Kidney (tissue), 14 donors: ENCODE measurements around the gene SRM. TPM values are rescaled to one million over a fixed set of nuclear protein-coding genes. Genes with fewer than 3 reads are reported as not detected.
A peak's percentile ranks its signal among the peaks of the same experiment; 100 is the strongest.
"Not testable (repeated sequence)": the region's sequence is repeated elsewhere in the genome, so short reads cannot be mapped to it uniquely, and the experiment has no call there.

ENCODE experiments used
- DNase-seq, 5 donors: peaks; one replicate each; pipeline ENCODE4 v3.0.0-alpha.2; 2013 to 2020
- FAIRE-seq: peaks from 2 replicates; lab custom pipeline; 2012; peaks lifted over from hg19 to GRCh38; lab: Jason Lieb, UNC
- H3K27ac ChIP-seq, 2 donors: one replicate each; pipeline ENCODE4 v1.7.0; 2013; ENCODE audit warnings: low read depth in 2 of 2, low read length in 2 of 2, inconsistent platforms in 1 of 2
- H3K27me3 ChIP-seq: one replicate; pipeline ENCODE4 v1.7.1; 2013; ENCODE audit warnings: low read length, inconsistent platforms; ENCODE audit not compliant: control insufficient read depth, insufficient read depth
- H3K36me3 ChIP-seq, 3 donors: one replicate each; pipeline versions ENCODE4 v1.7.0 to v1.7.1; 2013; ENCODE audit warnings: low read length in 3 of 3, control low read depth in 1 of 3, inconsistent platforms in 1 of 3; ENCODE audit not compliant: insufficient read depth in 3 of 3, control insufficient read depth in 2 of 3
- H3K4me1 ChIP-seq, 3 donors: one replicate each; pipeline versions ENCODE4 v1.7.0 to v1.7.1; 2013; ENCODE audit warnings: low read length in 3 of 3, inconsistent platforms in 1 of 3, low read depth in 1 of 3; ENCODE audit not compliant: control insufficient read depth in 2 of 3, insufficient read depth in 2 of 3
- H3K4me3 ChIP-seq, 3 donors: one replicate each; pipeline versions ENCODE4 v1.7.0 to v1.8.1; 2013; ENCODE audit warnings: low read length in 3 of 3, control low read depth in 1 of 3, inconsistent platforms in 1 of 3
- H3K9ac ChIP-seq, 3 donors: one replicate each; pipeline versions ENCODE4 v1.7.0 to v1.7.1; 2013; ENCODE audit warnings: low read length in 3 of 3, control low read depth in 1 of 3, inconsistent platforms in 1 of 3
- H3K9me3 ChIP-seq, 3 donors: one replicate each; pipeline versions ENCODE4 v1.7.0 to v1.7.1; 2013; ENCODE audit warnings: low read length in 3 of 3, control low read depth in 1 of 3, inconsistent platforms in 1 of 3; ENCODE audit not compliant: control insufficient read depth in 2 of 3, insufficient read depth in 1 of 3
- intact Hi-C: fragments of 100-400 bp; cut with DNase I; formaldehyde crosslinking; loops from one replicate; pipeline ENCODE4 v1.11.1; 2022
- polyA plus RNA-seq: library from polyadenylated mRNA; stranded (reverse); fragments of 350-450 nt; fragmentation: Illumina TruSeq; extraction: RNeasy Lipid Tissue Mini Kit (QIAGEN cat#74804); gene quantifications from one replicate; pipeline ENCODE4 v1.2.3, GENCODE V29; 2014; ENCODE audit warnings: low read depth, low replicate concordance; ENCODE audit not compliant: insufficient read depth
- total RNA-seq: library from RNA; stranded (reverse); fragmentation: NEBNext Ultra II Directional; extraction: Animal tissue kit (Norgen Biotek cat#: 25700); gene quantifications from one replicate; pipeline ENCODE4 v1.2.1, GENCODE V29; 2021
- TF ChIP-seq, protein P1 (sequence below): IDR thresholded peaks from 3 replicates; pipeline ENCODE4 v1.5.1; 2012; ENCODE audit warnings: mild to moderate bottlenecking, moderate library complexity, borderline replicate concordance; ENCODE audit not compliant: insufficient read depth; ENCODE audit errors: extremely low read depth
- donor health status: control.
- donor health status: control.
- donor health status: control.
- donor health status: control.
- donor health status: control.
- donor health status: DM: yes; HTN: yes; CAD: no.
- donor health status: Normal renal cell carcinoma (clear cell type).

The SRM gene
- total and polyA plus RNA-seq, 2 donors from 2014 or later, result 52.9 to 59.5 TPM

DNA sequence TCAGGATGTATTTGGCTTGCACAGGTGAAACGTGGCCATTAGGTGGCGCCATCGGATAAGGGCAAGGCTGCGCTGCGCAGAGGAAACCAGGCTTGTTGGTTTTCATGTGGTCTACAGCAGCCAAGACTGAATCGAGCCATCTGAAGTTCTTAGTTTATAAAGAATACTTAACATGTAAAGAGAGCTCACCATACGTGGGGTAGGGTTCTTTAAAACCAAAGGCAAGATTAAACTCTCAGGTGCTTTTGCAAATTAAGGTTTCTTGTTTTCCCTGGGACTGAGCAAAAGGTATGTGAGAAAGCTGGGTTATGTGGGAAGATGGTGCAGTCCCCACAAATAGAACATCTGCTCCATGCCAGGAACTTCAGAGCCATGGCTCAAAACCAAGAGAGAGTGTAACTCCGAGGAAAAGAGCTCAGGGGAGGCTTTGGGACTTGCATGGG, 22.1 kb downstream of the SRM start:
- no peak overlapping the region for H3K27ac ChIP-seq
- TF ChIP-seq, protein P1, sequence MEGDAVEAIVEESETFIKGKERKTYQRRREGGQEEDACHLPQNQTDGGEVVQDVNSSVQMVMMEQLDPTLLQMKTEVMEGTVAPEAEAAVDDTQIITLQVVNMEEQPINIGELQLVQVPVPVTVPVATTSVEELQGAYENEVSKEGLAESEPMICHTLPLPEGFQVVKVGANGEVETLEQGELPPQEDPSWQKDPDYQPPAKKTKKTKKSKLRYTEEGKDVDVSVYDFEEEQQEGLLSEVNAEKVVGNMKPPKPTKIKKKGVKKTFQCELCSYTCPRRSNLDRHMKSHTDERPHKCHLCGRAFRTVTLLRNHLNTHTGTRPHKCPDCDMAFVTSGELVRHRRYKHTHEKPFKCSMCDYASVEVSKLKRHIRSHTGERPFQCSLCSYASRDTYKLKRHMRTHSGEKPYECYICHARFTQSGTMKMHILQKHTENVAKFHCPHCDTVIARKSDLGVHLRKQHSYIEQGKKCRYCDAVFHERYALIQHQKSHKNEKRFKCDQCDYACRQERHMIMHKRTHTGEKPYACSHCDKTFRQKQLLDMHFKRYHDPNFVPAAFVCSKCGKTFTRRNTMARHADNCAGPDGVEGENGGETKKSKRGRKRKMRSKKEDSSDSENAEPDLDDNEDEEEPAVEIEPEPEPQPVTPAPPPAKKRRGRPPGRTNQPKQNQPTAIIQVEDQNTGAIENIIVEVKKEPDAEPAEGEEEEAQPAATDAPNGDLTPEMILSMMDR, result peak; percentile 98
- FAIRE-seq, result peak; percentile 98
- peaks cover 0 to 1% (median 0%) of the 10 kb centered on the region in 3 donors for H3K9me3 ChIP-seq
- no peaks in the 10 kb centered on the region for H3K36me3 ChIP-seq
- peak; percentile 86 to 93 (median 90) for DNase-seq
- H3K9ac ChIP-seq, result no peak overlapping the region
- H3K4me1 ChIP-seq, result no peaks in the 10 kb centered on the region
- no peaks in the 10 kb centered on the region for H3K27me3 ChIP-seq
- intact Hi-C loops, result loop anchor here (5.0 kb wide), 1 partner anchor 605 kb away; no protein-coding TSS in a partner anchor
- H3K4me3 ChIP-seq, result no peak overlapping the region

DNA sequence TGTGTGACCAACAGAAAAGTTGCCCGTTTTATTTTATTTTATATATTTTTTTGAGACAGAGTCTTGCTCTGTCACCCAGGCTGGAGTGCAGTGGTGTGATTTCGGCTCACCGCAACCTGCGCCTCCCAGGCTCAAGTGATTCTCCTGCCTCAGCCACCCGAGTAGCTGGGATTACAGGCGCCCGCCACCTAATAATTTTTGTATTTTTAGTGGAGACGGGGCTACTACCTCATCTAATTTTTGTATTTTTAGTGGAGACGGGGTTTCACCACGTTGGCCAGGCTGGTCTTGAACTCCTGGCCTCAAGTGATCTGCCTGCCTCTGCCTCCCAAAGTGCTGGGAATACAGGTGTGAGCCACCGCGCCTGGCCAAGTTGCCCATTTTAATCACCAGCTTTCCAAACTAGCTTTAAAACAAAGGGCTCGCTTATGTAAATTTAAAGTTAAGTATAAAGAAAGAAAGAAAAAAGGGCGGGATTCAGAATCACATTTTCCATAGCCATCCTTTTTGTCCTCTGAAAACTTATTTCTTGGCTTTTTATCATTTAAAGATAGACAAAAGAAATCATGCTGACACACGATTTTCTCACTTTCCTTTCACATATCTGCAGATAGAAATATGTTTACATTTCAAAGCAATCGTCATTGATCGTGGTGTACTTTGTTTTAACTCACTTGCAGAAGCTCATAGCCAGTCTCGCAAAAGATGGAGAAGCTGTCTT, 22.6 kb downstream of the SRM start:
- not testable (repeated sequence) for H3K4me3 ChIP-seq, H3K27me3 ChIP-seq, H3K9me3 ChIP-seq, H3K36me3 ChIP-seq, H3K4me1 ChIP-seq, FAIRE-seq, H3K27ac ChIP-seq, H3K9ac ChIP-seq, DNase-seq
- intact Hi-C loops, result loop anchor here (5.0 kb wide), 1 partner anchor 605 kb away; no protein-coding TSS in a partner anchor

DNA sequence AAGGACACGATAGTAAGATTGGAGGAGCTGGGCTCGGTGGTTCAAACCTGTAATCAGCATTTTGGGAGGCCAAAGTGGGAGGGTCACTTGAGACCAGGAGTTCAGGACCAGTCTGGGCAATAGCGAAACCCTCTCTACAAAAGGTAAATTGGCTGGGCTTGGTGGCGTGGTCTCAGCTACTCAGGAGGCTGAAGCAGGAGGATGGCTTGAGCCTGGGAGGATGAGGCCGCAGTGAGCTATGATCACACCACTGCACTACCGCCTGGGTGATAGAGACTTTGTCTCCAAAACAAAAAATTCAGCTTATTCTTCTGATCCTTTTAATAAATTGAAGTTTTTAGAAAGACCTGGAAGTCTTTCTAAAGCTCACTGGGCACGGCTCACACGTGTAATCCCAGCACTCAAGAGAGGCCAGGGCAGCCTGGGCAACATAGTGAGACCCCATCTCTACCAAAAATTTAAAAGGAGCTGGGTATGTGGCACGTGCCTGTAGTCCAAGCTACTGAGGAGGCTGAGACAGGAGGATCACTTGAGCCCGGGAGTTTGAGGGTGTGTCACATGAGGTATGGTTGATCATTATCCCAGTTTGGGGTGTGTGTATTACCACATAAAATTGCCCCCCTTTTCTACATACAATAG, 28.1 kb downstream of the SRM start:
- intact Hi-C loops, result no loop called here
- Histone ChIP-seq H3K9ac (no peak overlapping the region), H3K27ac (no peak overlapping the region), H3K4me3 (no peak overlapping the region), H3K36me3 (peaks cover 0 to 10% (median 5%) of the 10 kb centered on the region in 3 donors), H3K4me1 (no peaks in the 10 kb centered on the region), H3K27me3 (no peaks in the 10 kb centered on the region), H3K9me3 (no peaks in the 10 kb centered on the region)
- TF ChIP-seq, protein P1, result no peak
- DNase-seq (no peak), FAIRE-seq (no peak)

DNA sequence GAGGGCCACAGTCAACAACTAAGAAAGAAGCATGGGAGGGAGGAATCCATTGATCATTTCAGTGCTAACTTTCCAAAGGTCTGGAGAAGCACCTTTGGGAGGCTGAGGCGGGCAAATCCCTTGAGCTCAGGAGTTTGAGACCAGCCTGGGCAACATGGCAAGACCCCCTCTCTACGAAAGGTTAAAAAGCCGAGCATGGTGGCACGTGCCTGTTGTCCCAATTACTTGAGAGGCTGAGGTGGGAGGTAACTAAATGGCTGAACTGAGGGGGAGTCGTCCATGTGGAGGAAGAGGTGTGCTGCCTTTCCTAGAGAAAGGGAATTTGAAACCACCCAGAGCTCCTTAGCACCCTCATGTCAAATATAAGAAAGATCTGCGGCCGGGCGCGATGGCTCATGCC, 29.0 kb downstream of the SRM start:
- Histone ChIP-seq H3K27me3 (no peaks in the 10 kb centered on the region), H3K36me3 (peaks cover 0 to 17% (median 8%) of the 10 kb centered on the region in 3 donors), H3K27ac (no peak overlapping the region), H3K4me3 (no peak overlapping the region), H3K9ac (no peak overlapping the region), H3K4me1 (no peaks in the 10 kb centered on the region), H3K9me3 (no peaks in the 10 kb centered on the region)
- FAIRE-seq, result no peak
- TF ChIP-seq, protein P1, result no peak
- DNase-seq, result peak in 2 of 5 donors; percentile 15 to 31
- intact Hi-C loops, result no loop called here
